ENCODE results near the gene NSD2. TPM values are rescaled to one million over a fixed set of nuclear protein-coding genes. Genes with fewer than 3 reads are reported as not detected.
A peak's percentile ranks its signal among the peaks of the same experiment; 100 is the strongest.
"Not testable (repeated sequence)": the region's sequence is repeated elsewhere in the genome, so short reads cannot be mapped to it uniquely, and the experiment has no call there.

Gene NSD2
- total and polyA plus RNA-seq, 2 experiments from 2014 or later: 25.7 to 30.8 TPM

DNA sequence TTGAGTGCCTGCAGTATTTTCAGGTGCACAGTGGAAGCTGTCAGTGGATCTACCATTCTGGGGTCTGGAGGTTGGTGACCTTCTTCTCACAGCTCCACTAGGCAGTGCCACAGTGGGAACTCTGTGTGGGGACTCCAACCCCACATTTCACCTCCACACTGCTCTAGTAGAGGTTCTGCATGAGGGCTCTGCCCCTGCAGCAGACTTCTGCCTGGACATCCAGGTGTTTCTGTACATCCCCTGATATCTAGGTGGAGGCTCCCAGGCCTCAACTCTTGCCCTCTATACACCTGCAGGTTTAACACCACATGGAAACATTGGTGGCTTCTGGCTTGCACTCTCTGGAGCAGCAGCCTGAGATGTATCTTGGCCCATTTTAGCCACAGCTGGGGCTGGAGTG lies 154.6 kb downstream of the NSD2 start:
- no peaks in the 10 kb centered on the region for H3K27me3 ChIP-seq
- DNase-seq (ENCODE audit: low spot score): no peak
- no peak overlapping the region for H3K4me3 ChIP-seq
- no peaks in the 10 kb centered on the region for H3K9me3 ChIP-seq (ENCODE audit: low read depth)
- H3K4me1 ChIP-seq (ENCODE audit: insufficient read depth): peaks cover 13% of the 10 kb centered on the region
- TF ChIP-seq EZH2 (IDR thresholded peaks at IDR 0.05; ENCODE audit: borderline replicate concordance) (no peak), EZH2phosphoT487 (IDR thresholded peaks at IDR 0.05; ENCODE audit: low read depth, severe bottlenecking, unreplicated experiment) (no peak)
- no peak overlapping the region for H3K27ac ChIP-seq
- H3K36me3 ChIP-seq (replicated peaks; ENCODE audit: insufficient read depth, low read depth): no peaks in the 10 kb centered on the region
- no peak overlapping the region for H3K4me2 ChIP-seq
- no peaks in the 10 kb centered on the region for H3K9me2 ChIP-seq (replicated peaks; ENCODE audit: insufficient read depth)
- H4K20me1 ChIP-seq (ENCODE audit: insufficient read depth, poor library complexity, severe bottlenecking): no peaks in the 10 kb centered on the region
- no peak overlapping the region for H2AFZ ChIP-seq
- H3K79me2 ChIP-seq: no peaks in the 10 kb centered on the region

DNA sequence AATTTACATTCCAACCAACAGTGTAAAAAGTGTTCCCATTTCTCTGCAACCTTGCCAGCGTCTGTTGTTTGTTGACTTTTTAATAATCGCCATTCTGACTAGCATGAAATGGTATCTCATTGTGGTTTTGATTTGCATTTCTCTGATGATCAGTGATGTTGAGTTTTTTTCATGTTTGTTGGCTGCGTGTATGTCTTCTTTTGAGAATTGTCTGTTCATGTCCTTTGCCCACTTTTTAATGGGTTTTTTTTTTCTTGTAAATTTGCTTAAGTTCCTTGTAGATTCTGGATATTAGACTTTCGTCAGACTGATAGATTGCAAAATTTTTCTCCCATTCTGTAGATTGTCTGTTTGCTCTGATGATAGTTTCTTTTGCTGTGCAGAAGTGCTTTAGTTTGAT lies 155.9 kb downstream of the NSD2 start:
- not testable (repeated sequence) for H3K9me2 ChIP-seq (replicated peaks; ENCODE audit: insufficient read depth); H2AFZ ChIP-seq; H3K27ac ChIP-seq; H3K9me3 ChIP-seq (ENCODE audit: low read depth); H3K4me3 ChIP-seq; H3K4me2 ChIP-seq; H3K79me2 ChIP-seq; H4K20me1 ChIP-seq (ENCODE audit: insufficient read depth, poor library complexity, severe bottlenecking); H3K4me1 ChIP-seq (ENCODE audit: insufficient read depth); H3K36me3 ChIP-seq (replicated peaks; ENCODE audit: insufficient read depth, low read depth); H3K27me3 ChIP-seq; DNase-seq (ENCODE audit: low spot score)
- WGBS (ENCODE audit: low lambda C conversion rate, missing lambda C conversion rate): 85% methylated on average over 4 of the region's 4 CpGs

- not testable (repeated sequence) for H3K4me1 ChIP-seq (ENCODE audit: insufficient read depth); H2AFZ ChIP-seq; H3K27me3 ChIP-seq; H3K27ac ChIP-seq; H3K79me2 ChIP-seq; DNase-seq (ENCODE audit: low spot score); H3K9me3 ChIP-seq (ENCODE audit: low read depth); H3K36me3 ChIP-seq (replicated peaks; ENCODE audit: insufficient read depth, low read depth); H3K9me2 ChIP-seq (replicated peaks; ENCODE audit: insufficient read depth); H3K4me2 ChIP-seq; H4K20me1 ChIP-seq (ENCODE audit: insufficient read depth, poor library complexity, severe bottlenecking); H3K4me3 ChIP-seq
Measured at GRCh38 chr4:2031161-2031560, 160.0 kb downstream of the NSD2 start.

MicroRNAs encoded within 50 kb of the gene (microRNA counts, 767-probe panel; counts per million panel counts)
- microRNA hsa-miR-943: not detected

Small RNA genes lying within 50 kb of the gene (microRNA-seq; reads per million reads assigned to microRNA genes)
- 3.1 reads per million for gene MIR943

Small RNA genes lying within 50 kb of the gene (small RNA-seq; reads per million reads assigned to genes)
- 351 reads per million, percentile 99 among the genes with 10 or more reads in this experiment for gene SCARNA22

Other genes starting within 250 kb of the NSD2 start
- 4.7 and 5.2 TPM in 2 replicates for gene FAM53A, start 187.1 kb upstream of the NSD2 start, total RNA-seq
- gene FAM53A, start 187.1 kb upstream of the NSD2 start, polyA plus RNA-seq: 6.8 and 10.8 TPM in 2 replicates
- gene SLBP, start 159.1 kb upstream of the NSD2 start, total RNA-seq: 48.2 and 82.5 TPM in 2 replicates
- gene SLBP, start 159.1 kb upstream of the NSD2 start, polyA plus RNA-seq: 81.8 and 84.0 TPM in 2 replicates
- gene TMEM129, start 150.1 kb upstream of the NSD2 start, total RNA-seq: 36.1 and 40.8 TPM in 2 replicates
- 57.8 and 59.4 TPM in 2 replicates for gene TMEM129, start 150.1 kb upstream of the NSD2 start, polyA plus RNA-seq
- gene TACC3, start 149.9 kb upstream of the NSD2 start, total RNA-seq: 9.3 and 10.5 TPM in 2 replicates
- 14.8 and 16.7 TPM in 2 replicates for gene TACC3, start 149.9 kb upstream of the NSD2 start, polyA plus RNA-seq
- 70.0 and 82.0 TPM in 2 replicates for gene FGFR3, start 78.1 kb upstream of the NSD2 start, total RNA-seq
- 99.8 and 132 TPM in 2 replicates for gene FGFR3, start 78.1 kb upstream of the NSD2 start, polyA plus RNA-seq
- gene LETM1, start 15.2 kb upstream of the NSD2 start, total RNA-seq: 39.1 and 46.0 TPM in 2 replicates
- 24.4 and 29.4 TPM in 2 replicates for gene LETM1, start 15.2 kb upstream of the NSD2 start, polyA plus RNA-seq
- 10.8 and 21.4 TPM in 2 replicates for gene NELFA, start 137.6 kb downstream of the NSD2 start, total RNA-seq
- 35.9 and 46.2 TPM in 2 replicates for gene NELFA, start 137.6 kb downstream of the NSD2 start, polyA plus RNA-seq
- 0.68 and 2.7 TPM in 2 replicates for gene NAT8L, start 187.9 kb downstream of the NSD2 start, total RNA-seq
- gene NAT8L, start 187.9 kb downstream of the NSD2 start, polyA plus RNA-seq: 1.5 TPM in 2 replicates